GM12874 (cell line): ENCODE measurements around the gene MOXD1.

Experiments
- CTCF ChIP-seq: IDR thresholded peaks from 2 replicates; pipeline ENCODE4 v1.5.1; 2011; ENCODE audit warnings: low read depth, mild to moderate bottlenecking, control low read depth, low read length, moderate library complexity; ENCODE audit not compliant: insufficient read depth

MOXD1 gene

GRCh38 chr6:132253906-132254305 lies 147.4 kb downstream of the MOXD1 start:
- no peak for TF ChIP-seq CTCF

DNA sequence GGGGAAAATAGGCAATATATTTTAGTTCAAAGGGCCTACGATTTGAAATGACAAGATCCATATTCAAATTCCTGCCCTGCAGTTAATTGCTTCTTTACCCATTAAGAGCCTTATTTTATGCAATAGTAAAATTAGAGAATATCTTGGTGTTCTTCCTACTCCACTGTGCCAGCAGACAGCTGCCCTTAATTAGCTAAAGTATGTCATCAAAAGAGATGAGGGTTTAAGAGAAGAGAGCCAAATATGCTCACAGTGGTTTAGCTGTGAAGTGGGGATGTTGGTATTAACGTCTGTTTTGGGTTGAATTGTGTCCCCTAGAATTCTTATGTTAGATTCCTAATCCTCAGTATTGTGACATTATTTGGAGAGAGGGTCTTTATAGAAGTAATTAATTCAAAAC lies 148.1 kb downstream of the MOXD1 start:
- TF ChIP-seq CTCF, result no peak

- no peak for TF ChIP-seq CTCF
Measured at GRCh38 chr6:132252113-132252512, 149.2 kb downstream of the MOXD1 start.

DNA sequence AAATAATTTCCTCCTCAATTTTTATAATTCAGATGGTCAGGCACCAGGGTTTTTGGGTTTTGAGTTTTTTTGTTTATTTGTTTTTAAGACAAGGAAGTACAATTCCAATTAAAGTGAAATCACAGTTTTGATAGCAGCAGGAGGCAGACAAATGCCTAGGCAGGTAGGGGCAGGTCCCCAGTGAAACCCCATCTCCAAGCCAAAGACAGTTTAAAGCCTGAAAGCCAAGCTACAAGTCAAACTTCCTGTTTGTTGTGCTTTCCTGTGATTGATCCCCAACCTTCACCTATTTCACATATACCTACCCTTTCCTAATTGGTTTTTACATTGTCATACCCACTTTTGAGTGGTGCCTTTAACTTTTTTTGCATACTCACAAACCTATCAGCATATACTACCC lies 149.6 kb downstream of the MOXD1 start:
- TF ChIP-seq CTCF, result no peak

DNA sequence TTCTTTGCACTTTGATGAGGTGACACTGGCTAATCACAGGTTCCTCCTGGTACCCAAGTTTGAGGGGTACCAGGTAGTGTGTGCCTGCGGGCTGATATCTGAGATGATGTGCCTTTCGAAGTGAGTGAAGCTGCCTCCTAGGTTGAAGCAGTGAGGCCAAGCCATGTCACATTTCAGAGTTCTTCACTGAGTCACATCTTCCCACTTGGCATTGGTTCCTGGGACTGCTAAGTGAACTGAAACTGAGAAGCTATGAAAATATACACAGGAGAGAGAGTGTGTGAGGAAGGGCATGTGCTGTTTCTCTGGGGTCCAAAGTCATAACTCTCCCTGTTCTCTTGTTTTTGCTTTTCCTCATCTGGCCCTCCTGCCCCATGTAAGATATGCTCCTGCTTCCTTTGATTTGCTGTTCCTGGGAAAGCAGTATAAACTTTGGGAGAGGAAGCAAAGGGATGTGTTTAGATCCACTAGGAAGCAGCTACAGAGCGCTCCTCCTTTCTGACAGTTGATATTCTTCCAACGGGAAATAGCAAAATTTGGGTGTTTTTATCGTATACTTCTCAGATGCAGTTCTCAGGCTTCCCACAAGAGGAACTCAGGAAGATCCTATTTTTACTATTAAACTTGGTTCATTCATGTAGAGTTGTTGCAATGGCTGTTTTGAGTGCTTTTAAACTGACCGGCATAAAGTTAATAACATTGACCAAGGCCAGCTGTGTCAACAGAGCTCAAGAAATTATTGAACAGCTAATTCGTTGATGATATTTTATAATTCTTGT lies 153.7 kb downstream of the MOXD1 start:
- no peak for TF ChIP-seq CTCF

- TF ChIP-seq CTCF, result no peak
Measured at GRCh38 chr6:132246632-132247270, 154.5 kb downstream of the MOXD1 start.

DNA sequence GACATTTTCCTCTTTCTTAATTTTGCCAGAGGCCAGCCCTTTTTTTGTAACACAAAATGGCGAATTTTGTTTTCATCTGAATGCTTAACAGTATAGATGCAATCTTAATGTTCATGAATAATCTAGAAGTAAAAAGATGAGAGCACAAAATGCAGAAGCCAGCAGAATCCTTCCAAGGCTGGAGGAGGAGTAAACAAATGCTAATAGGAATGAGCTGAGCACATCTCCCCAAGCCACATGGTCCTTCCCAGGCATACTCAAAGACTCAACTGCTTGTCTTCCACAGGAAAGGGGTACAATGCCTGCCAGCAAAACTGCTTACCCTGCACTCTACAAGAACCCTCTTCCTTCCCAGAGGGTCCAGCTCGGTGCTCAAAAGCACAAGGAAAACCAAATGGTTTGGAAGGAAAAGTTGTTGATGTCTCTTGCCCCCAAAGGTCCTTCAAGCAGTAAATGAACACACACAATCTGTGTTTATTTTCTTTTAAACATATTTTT lies 155.1 kb downstream of the MOXD1 start:
- TF ChIP-seq CTCF, result no peak
